Right hindlimb (tissue), 1 donor: ENCODE data around the gene MRPS21.
A peak's percentile ranks its signal among the peaks of the same experiment; 100 is the strongest.

Source experiments
- DNase-seq: peaks from one replicate; pipeline ENCODE4 v3.0.0-alpha.2; 2018

The MRPS21 gene

GRCh38 chr1:150293433-150294253 is at the start of gene MRPS21:
TSS of gene MRPS21 (plus strand) at chr1:150293861. CDS start at chr1:150294367, 506 bp downstream.
- DNase-seq = peak; percentile 96

DNA sequence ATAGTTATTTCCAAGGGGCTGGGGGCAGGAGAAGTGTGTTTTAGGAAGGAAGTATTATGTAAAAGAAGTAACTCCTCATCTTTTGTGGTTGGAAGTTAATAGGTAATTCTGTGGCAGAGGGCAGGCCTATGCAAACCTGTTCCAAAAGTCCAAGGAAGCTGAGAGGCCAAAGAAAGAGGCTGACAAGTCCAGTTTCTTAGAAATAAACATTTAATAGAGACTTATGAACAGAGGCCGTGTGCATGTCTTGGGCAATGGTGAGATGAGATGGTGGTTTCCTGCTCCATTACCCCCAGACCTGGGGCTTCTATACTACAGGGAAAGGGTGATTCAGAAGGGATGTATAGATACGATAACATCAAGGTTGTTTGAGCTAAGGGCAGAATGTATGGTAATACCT is 43.7 kb upstream of the MRPS21 start:
- no peak for DNase-seq

GRCh38 chr1:150256198-150256553 is 37.5 kb upstream of the MRPS21 start:
- DNase-seq = no peak

DNA sequence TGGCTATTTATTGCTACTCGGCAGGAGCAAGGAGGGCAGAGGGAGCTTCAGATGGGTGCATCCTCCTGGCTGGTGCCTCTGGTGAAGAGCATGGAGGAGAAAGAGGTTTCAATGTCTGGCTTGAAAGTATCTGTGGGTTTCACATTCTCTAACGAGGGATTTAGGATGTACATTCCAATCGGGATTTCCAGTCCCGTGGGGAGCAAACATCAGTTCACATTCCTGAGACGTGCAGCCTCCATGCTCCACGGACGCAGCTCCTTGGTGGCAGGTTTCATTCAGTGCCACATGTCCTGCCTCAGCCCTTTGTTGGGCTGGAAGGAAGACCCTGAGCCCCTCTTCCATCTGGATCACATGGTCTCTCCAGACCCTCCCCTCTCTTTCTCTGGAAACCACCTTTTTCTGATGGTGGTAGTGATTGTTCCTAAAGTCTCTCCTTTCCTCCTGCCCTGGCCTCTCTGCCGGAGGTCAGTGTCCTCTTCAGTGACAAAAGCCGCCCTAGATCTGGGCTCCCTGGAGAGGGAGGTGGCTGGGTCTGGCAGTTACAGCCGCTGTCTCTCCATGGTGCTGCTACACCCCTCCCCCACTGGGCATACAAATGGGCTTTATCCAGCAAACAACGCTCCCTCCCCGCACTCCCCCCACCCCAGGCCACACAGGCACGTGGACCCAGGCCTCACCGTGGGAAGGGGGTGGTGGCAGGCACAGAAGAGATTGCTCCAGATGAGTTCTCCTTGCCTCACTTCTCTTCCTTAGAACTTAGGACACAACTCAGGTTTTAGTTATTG is 36.9 kb upstream of the MRPS21 start:
- DNase-seq = no peak

DNA sequence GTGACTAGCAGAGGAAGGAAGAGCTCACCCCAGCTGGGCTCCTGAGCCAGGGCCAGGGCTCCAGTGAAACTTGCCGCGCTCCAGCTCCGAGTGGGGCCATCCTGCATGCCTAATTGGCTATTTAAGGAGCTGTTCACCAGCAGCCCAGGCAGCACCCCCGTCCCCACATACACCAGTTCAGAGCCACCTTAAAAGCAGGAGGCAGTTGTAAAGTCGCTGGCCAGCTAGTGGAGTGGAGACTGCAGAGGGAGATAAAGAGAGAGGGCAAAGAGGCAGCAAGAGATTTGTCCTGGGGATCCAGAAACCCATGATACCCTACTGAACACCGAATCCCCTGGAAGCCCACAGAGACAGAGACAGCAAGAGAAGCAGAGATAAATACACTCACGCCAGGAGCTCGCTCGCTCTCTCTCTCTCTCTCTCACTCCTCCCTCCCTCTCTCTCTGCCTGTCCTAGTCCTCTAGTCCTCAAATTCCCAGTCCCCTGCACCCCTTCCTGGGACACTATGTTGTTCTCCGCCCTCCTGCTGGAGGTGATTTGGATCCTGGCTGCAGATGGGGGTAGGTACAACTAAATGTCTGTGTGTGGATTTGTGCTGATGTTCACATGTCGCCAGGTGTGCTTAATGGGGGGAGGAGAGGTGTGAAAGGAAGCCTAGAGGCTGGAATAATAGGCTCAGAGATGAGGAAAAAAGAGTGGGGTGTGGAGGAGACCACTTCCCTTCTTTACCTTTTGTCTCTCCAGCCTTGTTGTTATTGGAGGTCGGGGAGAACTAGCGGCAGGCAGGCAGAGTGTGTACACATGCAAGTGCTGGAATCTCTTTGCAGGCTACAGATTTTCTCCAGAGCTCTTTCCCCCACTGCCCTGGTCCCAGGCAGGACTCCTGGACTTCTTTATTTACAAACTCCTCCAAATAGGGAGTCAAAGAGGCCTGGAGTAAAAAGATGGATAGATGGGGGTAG is 35.8 kb upstream of the MRPS21 start, which contains the start of gene CA14:
Gene CA14, plus strand, starts transcription at position 151 of the 962 bp plus-strand sequence. Its CDS starts 355 bp downstream, at position 506.
- DNase-seq = no peak

GRCh38 chr1:150259217-150259616 is 34.4 kb upstream of the MRPS21 start:
- no peak for DNase-seq

GRCh38 chr1:150259758-150260669 is 33.6 kb upstream of the MRPS21 start:
- DNase-seq = peak; percentile 66

DNA sequence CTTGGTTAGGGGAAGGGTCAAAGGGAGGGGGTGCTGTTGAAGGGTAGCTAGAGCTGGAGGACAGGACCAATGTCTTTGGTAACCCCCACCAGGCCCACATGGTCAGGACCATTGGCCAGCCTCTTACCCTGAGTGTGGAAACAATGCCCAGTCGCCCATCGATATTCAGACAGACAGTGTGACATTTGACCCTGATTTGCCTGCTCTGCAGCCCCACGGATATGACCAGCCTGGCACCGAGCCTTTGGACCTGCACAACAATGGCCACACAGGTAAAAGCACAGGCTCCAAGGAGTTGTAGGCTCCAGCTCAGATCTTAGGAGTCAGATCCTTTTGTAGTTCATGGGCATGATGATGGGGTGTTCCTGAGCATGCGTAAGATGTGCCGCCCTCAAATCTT is 32.3 kb upstream of the MRPS21 start:
- no peak for DNase-seq

- no peak for DNase-seq
Measured at GRCh38 chr1:150262388-150263320, 31.0 kb upstream of the MRPS21 start.

DNA sequence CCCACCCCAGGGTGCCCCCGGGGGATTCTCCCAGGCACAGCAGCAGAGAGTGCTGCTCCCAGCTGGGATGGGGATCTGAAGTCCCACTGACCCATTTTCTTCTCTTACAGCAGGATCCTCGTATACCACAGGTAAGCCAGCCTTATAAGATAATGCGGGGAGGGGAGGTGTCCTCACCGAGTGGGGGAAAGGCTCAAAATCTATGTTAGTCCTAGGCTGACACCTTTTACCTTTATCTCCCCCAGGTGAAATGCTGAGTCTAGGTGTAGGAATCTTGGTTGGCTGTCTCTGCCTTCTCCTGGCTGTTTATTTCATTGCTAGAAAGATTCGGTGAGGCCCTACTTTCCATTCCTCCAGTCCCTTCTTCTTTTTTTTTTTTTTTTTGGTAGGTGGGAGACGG is 30.1 kb upstream of the MRPS21 start:
- no peak for DNase-seq

GRCh38 chr1:150267896-150268295 is 25.8 kb upstream of the MRPS21 start:
- no peak for DNase-seq

- no peak for DNase-seq
Measured at GRCh38 chr1:150268340-150268704, 25.3 kb upstream of the MRPS21 start.

DNA sequence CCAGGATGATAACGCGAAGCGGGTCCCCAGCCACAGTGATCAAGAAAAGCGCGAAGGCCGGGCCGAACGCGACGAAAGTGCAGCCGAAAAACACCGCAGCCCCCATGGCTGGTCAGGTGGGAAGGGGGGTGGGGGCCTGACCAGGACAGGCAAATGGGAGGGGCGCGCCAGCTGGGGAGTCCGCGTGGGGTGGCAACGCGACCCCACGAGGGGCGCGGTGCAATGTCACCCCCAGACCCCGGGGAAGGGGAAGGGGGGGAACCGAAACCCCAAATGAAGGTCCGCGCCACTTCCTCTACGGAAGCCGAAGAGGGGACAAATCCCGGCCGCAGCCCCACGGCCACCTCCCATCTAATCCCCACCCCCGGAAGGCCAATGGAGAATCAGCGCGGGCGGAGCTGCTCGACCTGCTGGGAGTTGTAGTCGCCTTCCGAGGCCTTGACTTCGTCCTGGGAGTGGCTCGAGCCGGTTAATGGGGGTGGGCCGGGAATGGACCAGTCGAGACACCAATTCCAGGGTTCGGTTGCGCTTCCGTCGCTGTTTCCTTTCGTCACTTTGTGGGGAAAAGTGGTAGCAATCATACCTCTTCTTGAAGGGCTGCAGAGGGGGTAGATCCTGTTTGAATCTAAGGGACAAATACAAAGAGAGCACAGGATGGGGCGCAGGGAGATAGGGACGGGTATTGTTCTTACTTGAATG is 24.8 kb upstream of the MRPS21 start, which contains the start of gene APH1A:
Gene APH1A, minus strand, starts transcription at position 312 of the 699 bp plus-strand sequence. Its CDS starts 206 bp downstream, at position 106.
- DNase-seq = peak; percentile 98

- no peak for DNase-seq
Measured at GRCh38 chr1:150269451-150269850, 24.2 kb upstream of the MRPS21 start.

DNA sequence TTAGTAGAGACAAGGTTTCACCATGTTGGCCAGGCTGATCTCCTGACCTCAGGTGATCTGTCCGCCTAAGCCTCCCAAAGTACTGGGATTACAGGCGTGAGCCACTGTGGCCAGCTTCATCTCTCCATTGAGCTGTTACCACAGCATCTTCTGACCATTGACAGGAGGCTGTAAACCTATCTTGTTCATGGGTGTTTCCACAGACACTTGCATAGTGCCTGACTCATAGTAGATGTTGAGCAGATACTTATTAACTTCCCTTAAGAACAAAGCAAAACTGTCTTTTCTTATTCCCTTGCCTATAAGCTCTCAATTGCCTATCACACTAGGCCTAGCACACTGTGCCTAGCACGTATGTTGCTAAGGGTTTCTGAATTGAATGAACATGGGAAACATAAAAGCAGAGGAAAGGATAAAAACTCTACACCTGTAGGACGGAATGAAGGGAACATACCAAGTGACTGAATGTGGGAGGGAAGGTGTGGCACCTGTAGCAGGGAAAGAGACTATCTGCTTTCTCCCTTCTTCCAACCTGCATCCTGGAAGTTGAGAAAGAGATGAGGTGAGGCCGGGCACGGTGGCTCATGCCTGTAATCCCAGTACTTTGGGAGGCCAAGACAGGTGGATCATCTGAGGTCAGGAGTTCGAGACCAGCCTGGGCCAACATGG is 22.2 kb upstream of the MRPS21 start:
- no peak for DNase-seq

GRCh38 chr1:150273311-150273710 is 20.4 kb upstream of the MRPS21 start:
- no peak for DNase-seq

GRCh38 chr1:150280138-150280707 is 13.4 kb upstream of the MRPS21 start:
- DNase-seq = no peak

GRCh38 chr1:150281221-150281757 is 12.4 kb upstream of the MRPS21 start:
- DNase-seq = peak; percentile 75
